Measurements from ENCODE around the gene GHSR.
"Not testable (repeated sequence)": the region's sequence is repeated elsewhere in the genome, so short reads cannot be mapped to it uniquely, and the experiment has no call there.

The GHSR gene

GRCh38 chr3:172447611-172448579 is at the start of gene GHSR:
TSS of gene GHSR (minus strand) at chr3:172448456. CDS start at chr3:172448413, 43 bp downstream.
- FAIRE-seq: no peak
- no peak for DNase-seq (ENCODE audit: insufficient read length, low spot score)
- no peak for TF ChIP-seq POLR2A (IDR thresholded peaks at IDR 0.05; ENCODE audit: low read depth, low read length)

GRCh38 chr3:172490198-172490669 is 42.0 kb upstream of the GHSR start:
- DNase-seq (ENCODE audit: insufficient read length, low spot score): not testable (repeated sequence)
- FAIRE-seq: peak; percentile 94

GRCh38 chr3:172478116-172478515 is 29.9 kb upstream of the GHSR start:
- no peak for DNase-seq (ENCODE audit: insufficient read length, low spot score)
- no peak for FAIRE-seq
- TF ChIP-seq POLR2A (IDR thresholded peaks at IDR 0.05; ENCODE audit: low read depth, low read length): no peak

GRCh38 chr3:172476347-172476746 is 28.1 kb upstream of the GHSR start:
- FAIRE-seq: peak; percentile 85
- DNase-seq (ENCODE audit: insufficient read length, low spot score): no peak

GRCh38 chr3:172475703-172476102 is 27.4 kb upstream of the GHSR start:
- TF ChIP-seq POLR2A (IDR thresholded peaks at IDR 0.05; ENCODE audit: low read depth, low read length): no peak
- DNase-seq (ENCODE audit: insufficient read length, low spot score): no peak
- no peak for FAIRE-seq

More at GRCh38 chr3:172476347-172476746, 28.1 kb upstream of the GHSR start:
- no peak for TF ChIP-seq POLR2A (IDR thresholded peaks at IDR 0.05; ENCODE audit: low read depth, low read length)

- DNase-seq (ENCODE audit: insufficient read length, low spot score): no peak
- FAIRE-seq: no peak
- no peak for TF ChIP-seq POLR2A (IDR thresholded peaks at IDR 0.05; ENCODE audit: low read depth, low read length)
Observed at GRCh38 chr3:172471903-172472302, 23.6 kb upstream of the GHSR start.

- no peak for DNase-seq (ENCODE audit: insufficient read length, low spot score)
- no peak for FAIRE-seq
- no peak for TF ChIP-seq POLR2A (IDR thresholded peaks at IDR 0.05; ENCODE audit: low read depth, low read length)
Observed at GRCh38 chr3:172470588-172470987, 22.3 kb upstream of the GHSR start.

GRCh38 chr3:172467170-172467824 is 19.0 kb upstream of the GHSR start:
- DNase-seq (ENCODE audit: insufficient read length, low spot score) (no peak), FAIRE-seq (peak; percentile 94)
- TF ChIP-seq POLR2A (IDR thresholded peaks at IDR 0.05; ENCODE audit: low read depth, low read length): no peak

GRCh38 chr3:172466553-172467130 is 18.4 kb upstream of the GHSR start:
- FAIRE-seq: no peak
- DNase-seq (ENCODE audit: insufficient read length, low spot score): no peak
- TF ChIP-seq POLR2A (IDR thresholded peaks at IDR 0.05; ENCODE audit: low read depth, low read length): no peak

GRCh38 chr3:172465281-172465680 is 17.0 kb upstream of the GHSR start:
- FAIRE-seq (no peak), DNase-seq (ENCODE audit: insufficient read length, low spot score) (no peak)
- TF ChIP-seq POLR2A (IDR thresholded peaks at IDR 0.05; ENCODE audit: low read depth, low read length): no peak

- TF ChIP-seq POLR2A (IDR thresholded peaks at IDR 0.05; ENCODE audit: low read depth, low read length): no peak
- FAIRE-seq (no peak), DNase-seq (ENCODE audit: insufficient read length, low spot score) (no peak)
Observed at GRCh38 chr3:172464306-172464705, 16.1 kb upstream of the GHSR start.

GRCh38 chr3:172461530-172462138 is 13.4 kb upstream of the GHSR start:
- DNase-seq (ENCODE audit: insufficient read length, low spot score) (no peak), FAIRE-seq (peak; percentile 91)
- TF ChIP-seq POLR2A (IDR thresholded peaks at IDR 0.05; ENCODE audit: low read depth, low read length): no peak

- DNase-seq (ENCODE audit: insufficient read length, low spot score): no peak
- FAIRE-seq: no peak
- TF ChIP-seq POLR2A (IDR thresholded peaks at IDR 0.05; ENCODE audit: low read depth, low read length): no peak
Observed at GRCh38 chr3:172456404-172456803, 8.1 kb upstream of the GHSR start.

GRCh38 chr3:172454180-172454579 is 5.9 kb upstream of the GHSR start:
- TF ChIP-seq POLR2A (IDR thresholded peaks at IDR 0.05; ENCODE audit: low read depth, low read length): no peak
- peak; percentile 64 for FAIRE-seq
- DNase-seq (ENCODE audit: insufficient read length, low spot score): no peak

Measured in H54 (cell line).